Caco-2 (cell line): ENCODE data around the gene MYB. TPM values are rescaled to one million over a fixed set of nuclear protein-coding genes. Genes with fewer than 3 reads are reported as not detected.
"Not testable (repeated sequence)": the region's sequence is repeated elsewhere in the genome, so short reads cannot be mapped to it uniquely, and the experiment has no call there.

ENCODE experiments used
- BruUV-seq: library from RNA; stranded (reverse); fragments of 400-500 nt; replicated peaks from 2 replicates; lab custom pipeline; 2021; lab: Mats Ljungman, UMichigan
- CTCF ChIA-PET: fragments of 300-600 bp; sonication (Branson Sonifier 250); formaldehyde crosslinking; loops from one replicate; lab custom pipeline; 2022; ENCODE audit warnings: antibody characterized with exemption; lab: Charles Lee
- POLR2A ChIA-PET: fragments of 300-600 bp; sonication (Branson Sonifier 250); formaldehyde crosslinking; loops from one replicate; lab custom pipeline; 2022; ENCODE audit warnings: antibody characterized with exemption; lab: Charles Lee
- DNase-seq, 2 experiments: peaks; one replicate each; pipeline versions ENCODE4 v3.0.0 to v3.0.0-alpha.2; 2020 to 2022
- H3K27me3 ChIP-seq: replicated peaks from 2 replicates; pipeline ENCODE4 v1.6.0; 2011; ENCODE audit warnings: low read length; ENCODE audit not compliant: control insufficient read depth, insufficient read depth
- H3K36me3 ChIP-seq: 2 replicates; pipeline ENCODE4 v1.5.1; 2011; ENCODE audit warnings: low read length; ENCODE audit not compliant: control insufficient read depth, insufficient read depth
- H3K4me1 ChIP-seq: fragments of 250-450 bp; sonication (Bioruptor Pico); 2 replicates; pipeline ENCODE4 v1.5.1; 2020; ENCODE audit warnings: mild to moderate bottlenecking
- H3K4me3 ChIP-seq: 2 replicates; pipeline ENCODE4 v1.5.1; 2011; ENCODE audit warnings: low read depth, mild to moderate bottlenecking, control low read depth, low read length
- H3K9me3 ChIP-seq: fragments of 250-450 bp; sonication (Bioruptor Pico); 2 replicates; pipeline ENCODE4 v1.5.1; 2020; ENCODE audit warnings: mild to moderate bottlenecking, moderate library complexity
- H3K27ac Mint-ChIP-seq: one replicate; pipeline ENCODE4 v1.8.0; 2022; ENCODE audit warnings: mixed read lengths; ENCODE audit not compliant: unreplicated experiment
- H3K27me3 Mint-ChIP-seq: one replicate; pipeline ENCODE4 v1.8.0; 2022; ENCODE audit warnings: mixed read lengths; ENCODE audit not compliant: insufficient read depth, unreplicated experiment
- H3K36me3 Mint-ChIP-seq: one replicate; pipeline ENCODE4 v1.8.0; 2022; ENCODE audit warnings: mild to moderate bottlenecking, mixed read lengths; ENCODE audit not compliant: insufficient read depth, unreplicated experiment
- H3K4me1 Mint-ChIP-seq: one replicate; pipeline ENCODE4 v1.8.0; 2022; ENCODE audit warnings: low read depth, mixed read lengths; ENCODE audit not compliant: unreplicated experiment
- H3K4me3 Mint-ChIP-seq: one replicate; pipeline ENCODE4 v1.8.0; 2022; ENCODE audit warnings: mild to moderate bottlenecking, moderate library complexity, mixed read lengths; ENCODE audit not compliant: unreplicated experiment
- H3K9me3 Mint-ChIP-seq: one replicate; pipeline ENCODE4 v1.8.0; 2022; ENCODE audit warnings: mixed read lengths; ENCODE audit not compliant: unreplicated experiment
- intact Hi-C: fragments of 100-400 bp; cut with micrococcal nuclease; formaldehyde crosslinking; loops from one replicate; pipeline ENCODE4 v1.10.0; 2022; ENCODE audit not compliant: unreplicated experiment
- total RNA-seq: library from RNA; stranded (reverse); gene quantifications from 2 replicates; pipeline ENCODE4 v1.2.3, GENCODE V29; 2022
- TF ChIP-seq, protein P1 (sequence below), 2 experiments: fragments of 200-600 bp in 1 of 2; IDR thresholded peaks; 1 replicate in 1 of 2; 2 replicates in 1 of 2; pipeline versions ENCODE4 v1.5.1 to v1.8.0; 2011 to 2022; ENCODE audit warnings: antibody characterized with exemption in 1 of 2, control low read depth in 1 of 2, inconsistent platforms in 1 of 2, low read depth in 1 of 2, low read length in 1 of 2, mild to moderate bottlenecking in 1 of 2, moderate library complexity in 1 of 2; ENCODE audit not compliant: insufficient read depth in 1 of 2, severe bottlenecking in 1 of 2, unreplicated experiment in 1 of 2

The MYB gene
- total RNA-seq, 1 experiment from 2014 or later: 2.7 TPM

DNA sequence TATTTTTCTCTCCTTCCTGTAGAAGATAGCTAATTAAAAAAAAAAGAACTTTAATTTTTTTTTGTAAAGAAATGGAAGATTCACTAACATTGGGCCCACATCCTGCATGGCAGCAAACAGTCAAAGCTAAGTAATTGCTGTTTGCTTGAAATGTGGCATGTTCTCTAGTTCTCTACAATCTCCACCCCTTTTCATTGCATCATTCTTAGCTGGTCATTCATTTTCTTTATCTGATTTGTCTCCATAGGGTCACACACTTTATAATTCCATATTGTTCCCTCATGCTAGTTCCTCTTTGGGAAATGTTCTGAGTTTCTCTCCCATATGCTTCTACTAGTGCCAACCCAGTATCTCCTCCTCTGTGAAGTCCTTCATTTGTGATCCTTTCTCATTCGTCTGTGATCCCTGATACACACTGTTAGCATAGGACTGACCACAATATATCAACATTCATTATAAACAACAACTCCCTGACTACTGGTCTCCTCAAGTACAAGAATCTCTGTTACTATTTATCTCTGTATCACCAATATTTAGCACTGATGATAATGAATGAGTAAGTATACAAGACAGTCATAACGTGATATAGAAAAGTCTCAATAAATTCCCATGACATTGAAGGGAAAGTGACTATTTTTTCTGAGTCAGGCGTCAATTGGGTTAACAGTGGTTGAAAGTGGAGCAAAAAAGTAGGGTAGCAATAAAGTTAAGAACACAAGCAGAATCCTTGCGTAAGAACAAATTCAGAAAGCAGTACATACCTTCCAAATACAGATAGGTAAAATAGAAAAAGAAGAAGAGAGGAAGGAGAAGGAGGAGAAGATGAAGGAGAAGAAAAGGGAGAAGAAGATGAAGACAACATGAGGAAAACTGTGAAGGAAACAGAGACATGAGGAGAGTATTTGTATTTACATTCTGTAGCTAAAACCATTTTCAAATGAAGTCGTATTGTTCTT, 33.2 kb upstream of the MYB start:
- no peaks in the 10 kb centered on the region for H3K27me3 Mint-ChIP-seq
- no peaks in the 10 kb centered on the region for H3K9me3 ChIP-seq
- no peak for DNase-seq
- intact Hi-C loops: no loop called here
- POLR2A ChIA-PET: no interaction called here
- H3K27ac Mint-ChIP-seq: no peak overlapping the region
- H3K36me3 ChIP-seq: no peaks in the 10 kb centered on the region
- TF ChIP-seq, protein P1, sequence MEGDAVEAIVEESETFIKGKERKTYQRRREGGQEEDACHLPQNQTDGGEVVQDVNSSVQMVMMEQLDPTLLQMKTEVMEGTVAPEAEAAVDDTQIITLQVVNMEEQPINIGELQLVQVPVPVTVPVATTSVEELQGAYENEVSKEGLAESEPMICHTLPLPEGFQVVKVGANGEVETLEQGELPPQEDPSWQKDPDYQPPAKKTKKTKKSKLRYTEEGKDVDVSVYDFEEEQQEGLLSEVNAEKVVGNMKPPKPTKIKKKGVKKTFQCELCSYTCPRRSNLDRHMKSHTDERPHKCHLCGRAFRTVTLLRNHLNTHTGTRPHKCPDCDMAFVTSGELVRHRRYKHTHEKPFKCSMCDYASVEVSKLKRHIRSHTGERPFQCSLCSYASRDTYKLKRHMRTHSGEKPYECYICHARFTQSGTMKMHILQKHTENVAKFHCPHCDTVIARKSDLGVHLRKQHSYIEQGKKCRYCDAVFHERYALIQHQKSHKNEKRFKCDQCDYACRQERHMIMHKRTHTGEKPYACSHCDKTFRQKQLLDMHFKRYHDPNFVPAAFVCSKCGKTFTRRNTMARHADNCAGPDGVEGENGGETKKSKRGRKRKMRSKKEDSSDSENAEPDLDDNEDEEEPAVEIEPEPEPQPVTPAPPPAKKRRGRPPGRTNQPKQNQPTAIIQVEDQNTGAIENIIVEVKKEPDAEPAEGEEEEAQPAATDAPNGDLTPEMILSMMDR (IDR thresholded peaks at IDR 0.05; ENCODE audit: insufficient read depth in 1 of 2, low read depth in 1 of 2, low read length in 1 of 2, severe bottlenecking in 1 of 2, unreplicated experiment in 1 of 2): no peak
- no peaks in the 10 kb centered on the region for H3K27me3 ChIP-seq
- CTCF ChIA-PET: no interaction called here
- no peaks in the 10 kb centered on the region for H3K9me3 Mint-ChIP-seq
- peaks cover under 1% of the 10 kb centered on the region for H3K36me3 Mint-ChIP-seq
- H3K4me1 Mint-ChIP-seq: no peaks in the 10 kb centered on the region
- no peak overlapping the region for H3K4me3 ChIP-seq
- no TSS peak for BruUV-seq
- no peak overlapping the region for H3K4me3 Mint-ChIP-seq
- no peaks in the 10 kb centered on the region for H3K4me1 ChIP-seq

DNA sequence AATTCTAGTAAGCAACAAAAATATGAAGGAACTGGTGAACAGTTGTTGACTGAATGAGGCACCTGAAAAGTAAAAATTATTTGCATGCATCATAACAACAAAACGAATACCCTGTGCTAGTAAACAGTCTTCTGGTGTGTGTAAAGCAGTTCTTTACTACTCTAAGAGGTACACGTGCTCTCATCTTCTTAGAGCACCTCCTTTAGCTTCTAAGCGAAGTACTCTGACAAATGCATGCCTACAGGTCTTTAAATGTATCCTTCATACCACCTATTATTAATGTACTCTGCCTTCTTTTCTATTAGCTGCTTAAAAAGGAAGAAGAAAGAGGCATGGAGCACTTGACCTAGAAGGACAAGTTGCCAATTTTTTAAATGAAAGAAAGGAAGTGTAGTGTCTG, 32.2 kb upstream of the MYB start:
- H3K4me3 Mint-ChIP-seq: no peak overlapping the region
- no peak for DNase-seq
- peaks cover 6% of the 10 kb centered on the region for H3K36me3 Mint-ChIP-seq
- TF ChIP-seq, protein P1 (IDR thresholded peaks at IDR 0.05; ENCODE audit: insufficient read depth in 1 of 2, low read depth in 1 of 2, low read length in 1 of 2, severe bottlenecking in 1 of 2, unreplicated experiment in 1 of 2): no peak
- H3K4me1 Mint-ChIP-seq: no peaks in the 10 kb centered on the region
- Histone ChIP-seq H3K4me3 (no peak overlapping the region), H3K9me3 (no peaks in the 10 kb centered on the region), H3K27me3 (no peaks in the 10 kb centered on the region), H3K4me1 (no peaks in the 10 kb centered on the region), H3K36me3 (no peaks in the 10 kb centered on the region)
- CTCF ChIA-PET: interaction anchor here (0.6 kb wide), 1 partner anchor 269 kb away, joined by 4 read pairs; no protein-coding TSS in a partner anchor
- no peak overlapping the region for H3K27ac Mint-ChIP-seq
- POLR2A ChIA-PET: no interaction called here
- no TSS peak for BruUV-seq
- intact Hi-C loops: no loop called here
- H3K27me3 Mint-ChIP-seq: peaks cover 4% of the 10 kb centered on the region
- no peaks in the 10 kb centered on the region for H3K9me3 Mint-ChIP-seq

DNA sequence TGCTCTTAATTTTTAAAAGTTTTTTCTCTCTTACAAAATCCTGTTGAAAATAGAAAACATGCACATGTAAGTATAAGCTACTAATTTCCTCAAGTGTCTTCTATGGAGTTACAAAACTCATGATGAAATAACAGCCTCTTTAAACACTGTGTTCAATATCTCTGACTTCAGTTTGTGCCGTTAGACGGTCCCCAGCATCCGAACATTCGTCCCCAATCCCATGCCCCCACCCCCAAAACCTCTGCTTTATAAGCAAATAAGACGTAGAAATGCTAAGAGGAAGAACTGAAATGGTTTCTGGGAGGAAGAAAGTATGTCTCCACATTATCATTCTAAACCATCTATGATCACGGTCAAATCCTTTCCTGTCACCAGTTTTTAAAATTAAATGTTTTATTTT, 31.7 kb upstream of the MYB start:
- POLR2A ChIA-PET: no interaction called here
- Mint-ChIP-seq H3K36me3 (peaks cover 6% of the 10 kb centered on the region), H3K4me1 (no peaks in the 10 kb centered on the region), H3K27me3 (peaks cover 8% of the 10 kb centered on the region), H3K27ac (no peak overlapping the region), H3K9me3 (no peaks in the 10 kb centered on the region), H3K4me3 (no peak overlapping the region)
- Histone ChIP-seq H3K9me3 (no peaks in the 10 kb centered on the region), H3K27me3 (no peaks in the 10 kb centered on the region), H3K4me1 (no peaks in the 10 kb centered on the region), H3K4me3 (no peak overlapping the region), H3K36me3 (no peaks in the 10 kb centered on the region)
- TF ChIP-seq, protein P1 (IDR thresholded peaks at IDR 0.05; ENCODE audit: insufficient read depth in 1 of 2, low read depth in 1 of 2, low read length in 1 of 2, severe bottlenecking in 1 of 2, unreplicated experiment in 1 of 2): no peak
- no TSS peak for BruUV-seq
- intact Hi-C loops: no loop called here
- DNase-seq: no peak
- CTCF ChIA-PET: interaction anchor here (0.6 kb wide), 1 partner anchor 270 kb away, joined by 4 read pairs; no protein-coding TSS in a partner anchor

DNA sequence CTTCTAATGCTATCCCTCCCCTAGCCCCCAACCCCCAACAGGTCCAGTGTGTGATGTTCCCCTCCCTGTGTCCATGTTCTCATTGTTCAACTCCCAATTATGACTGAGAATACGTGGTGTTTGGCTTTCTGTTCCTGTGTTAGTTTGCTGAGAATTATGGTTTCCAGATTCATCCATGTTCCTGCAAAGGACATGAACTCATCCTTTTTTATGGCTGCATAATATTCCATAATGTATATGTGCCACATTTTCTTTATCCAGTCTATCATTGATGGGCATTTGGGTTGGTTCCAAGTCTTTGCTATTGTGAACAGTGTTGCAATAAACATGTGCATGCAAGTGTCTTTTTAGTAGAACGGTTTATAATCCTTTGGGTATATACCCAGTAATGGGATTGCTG, 30.6 kb upstream of the MYB start:
- H3K4me3 ChIP-seq, H3K4me1 Mint-ChIP-seq, POLR2A ChIA-PET, H3K4me3 Mint-ChIP-seq, H3K9me3 ChIP-seq, DNase-seq, H3K36me3 Mint-ChIP-seq, H3K4me1 ChIP-seq, H3K27me3 ChIP-seq, H3K36me3 ChIP-seq, intact Hi-C loops, H3K27ac Mint-ChIP-seq, CTCF ChIA-PET, H3K9me3 Mint-ChIP-seq, BruUV-seq: not testable (repeated sequence)
- H3K27me3 Mint-ChIP-seq: peaks cover 10% of the 10 kb centered on the region

DNA sequence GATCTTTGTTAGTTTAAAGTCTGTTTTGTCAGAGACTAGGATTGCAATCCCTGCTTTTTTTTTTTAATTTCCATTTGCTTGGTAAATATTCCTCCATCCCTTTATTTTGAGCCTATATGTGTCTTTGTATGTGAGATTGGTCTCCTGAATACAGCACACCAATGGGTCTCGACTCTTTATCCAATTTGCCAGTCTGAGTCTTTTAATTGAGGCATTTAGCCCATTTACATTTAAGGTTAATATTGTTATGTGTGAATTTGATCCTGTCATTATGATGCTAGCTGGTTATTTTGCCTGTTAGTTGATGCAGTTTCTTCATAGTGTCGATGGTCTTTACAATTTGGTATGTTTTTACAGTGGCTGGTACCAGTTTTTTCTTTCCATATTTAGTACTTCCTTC, 27.0 kb upstream of the MYB start:
- CTCF ChIA-PET: not testable (repeated sequence)

More for the DNA sequence above, 27.0 kb upstream of the MYB start:
- H3K9me3 ChIP-seq, H3K9me3 Mint-ChIP-seq, H3K36me3 Mint-ChIP-seq, H3K27me3 ChIP-seq, H3K4me1 Mint-ChIP-seq, intact Hi-C loops, DNase-seq, POLR2A ChIA-PET, H3K27ac Mint-ChIP-seq, H3K4me1 ChIP-seq, H3K36me3 ChIP-seq, H3K4me3 Mint-ChIP-seq, H3K4me3 ChIP-seq, BruUV-seq: not testable (repeated sequence)
- peaks cover 16% of the 10 kb centered on the region for H3K27me3 Mint-ChIP-seq
